IPS-18a (cell line): ENCODE measurements around the gene ACCS.

Experiments used
- H3K27ac ChIP-seq: one replicate; pipeline ENCODE4 v1.5.1; 2013; ENCODE audit warnings: low read length
- H3K27me3 ChIP-seq: one replicate; pipeline ENCODE4 v1.6.1; 2013; ENCODE audit warnings: mild to moderate bottlenecking, low read length; ENCODE audit not compliant: control insufficient read depth, insufficient read depth
- H3K36me3 ChIP-seq: one replicate; pipeline ENCODE4 v1.6.1; 2013; ENCODE audit warnings: low read depth, low read length; ENCODE audit not compliant: control insufficient read depth
- H3K4me1 ChIP-seq: one replicate; pipeline ENCODE4 v1.6.1; 2013; ENCODE audit warnings: low read depth, low read length; ENCODE audit not compliant: control insufficient read depth
- H3K4me3 ChIP-seq: one replicate; pipeline ENCODE4 v1.5.1; 2013; ENCODE audit warnings: low read length
- H3K9ac ChIP-seq: one replicate; pipeline ENCODE4 v1.6.1; 2013; ENCODE audit warnings: mild to moderate bottlenecking, low read length, moderate library complexity
- H3K9me3 ChIP-seq: one replicate; pipeline ENCODE4 v1.6.1; 2013; ENCODE audit warnings: low read depth, low read length; ENCODE audit not compliant: control insufficient read depth

Gene ACCS

DNA sequence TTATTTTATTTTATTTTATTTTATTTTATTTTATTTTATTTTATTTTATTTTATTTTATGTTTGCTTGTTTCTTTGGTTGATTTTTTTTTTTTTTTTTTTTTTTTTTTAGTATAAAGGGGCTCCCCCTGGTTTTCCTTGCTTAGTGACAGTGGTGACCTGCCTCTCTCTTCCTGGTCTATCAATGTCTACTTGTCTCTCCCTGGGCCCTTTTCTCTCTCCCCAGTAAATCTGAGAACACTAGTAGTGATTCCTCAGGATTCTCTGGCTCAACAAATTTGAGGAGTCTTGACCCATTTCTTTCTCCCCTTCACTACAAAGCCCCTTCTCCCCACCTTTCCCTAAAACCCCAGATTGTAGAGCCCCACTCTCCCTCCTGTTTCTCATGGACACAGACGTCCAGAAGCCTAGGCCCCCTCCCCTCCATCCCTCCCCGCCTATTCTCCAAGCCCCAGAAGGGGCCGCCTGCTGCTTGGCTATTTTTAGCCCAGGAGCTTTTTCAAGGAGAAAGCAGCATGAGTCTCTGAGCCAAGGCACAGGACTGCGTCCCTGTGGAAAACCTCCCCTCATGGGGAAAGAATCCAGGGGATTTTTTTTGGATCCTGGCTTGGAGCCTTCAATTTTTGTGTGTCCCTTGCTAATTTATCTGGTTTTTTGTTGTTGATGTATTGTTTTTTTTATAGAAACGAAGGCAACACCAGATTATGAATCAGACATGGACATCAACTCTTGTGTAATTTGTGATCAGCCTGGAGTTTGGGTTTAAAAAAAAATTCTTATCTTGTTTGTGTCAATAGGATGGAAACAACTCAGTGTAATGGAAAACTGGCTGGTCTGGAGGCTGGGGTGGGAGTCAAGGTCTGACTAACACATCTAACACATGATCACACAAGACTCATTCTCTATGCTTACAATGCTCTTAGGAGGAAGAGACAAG is 35.8 kb upstream of the ACCS start:
- H3K9me3 ChIP-seq: no peaks in the 10 kb centered on the region
- no peak overlapping the region for H3K9ac ChIP-seq
- no peaks in the 10 kb centered on the region for H3K36me3 ChIP-seq
- no peaks in the 10 kb centered on the region for H3K27me3 ChIP-seq
- no peak overlapping the region for H3K27ac ChIP-seq
- H3K4me1 ChIP-seq: peaks cover 17% of the 10 kb centered on the region
- H3K4me3 ChIP-seq: peak overlapping the region; percentile 19

DNA sequence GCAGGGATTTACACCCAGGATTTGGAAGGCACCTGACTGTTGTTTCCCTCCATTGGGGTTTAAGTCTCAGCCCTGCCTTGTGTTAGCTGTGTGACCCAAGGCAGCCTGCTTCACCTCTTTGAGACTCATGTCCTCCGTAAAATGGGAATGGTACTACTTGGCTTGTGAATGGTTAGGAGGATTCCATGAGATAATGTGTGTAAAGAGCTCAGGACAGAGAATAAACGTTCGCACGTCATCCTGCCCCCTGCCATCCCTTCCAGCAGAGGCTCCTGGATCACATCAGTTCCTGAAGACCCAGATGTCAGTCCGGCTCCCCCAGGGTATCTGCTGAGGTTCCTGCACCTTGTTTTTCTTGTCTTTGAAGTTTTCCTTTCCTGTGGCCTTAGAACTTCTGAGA is 35.1 kb upstream of the ACCS start:
- H3K4me1 ChIP-seq: peaks cover 17% of the 10 kb centered on the region
- H3K4me3 ChIP-seq: peak overlapping the region; percentile 19
- no peaks in the 10 kb centered on the region for H3K27me3 ChIP-seq
- no peak overlapping the region for H3K9ac ChIP-seq
- H3K27ac ChIP-seq: no peak overlapping the region
- H3K36me3 ChIP-seq: no peaks in the 10 kb centered on the region
- no peaks in the 10 kb centered on the region for H3K9me3 ChIP-seq

GRCh38 chr11:44031549-44031948 is 34.5 kb upstream of the ACCS start:
- H3K9me3 ChIP-seq: no peaks in the 10 kb centered on the region
- peaks cover 17% of the 10 kb centered on the region for H3K4me1 ChIP-seq

GRCh38 chr11:44032299-44033085 is 33.6 kb upstream of the ACCS start:
- H3K9ac ChIP-seq: no peak overlapping the region
- no peak overlapping the region for H3K4me3 ChIP-seq
- no peaks in the 10 kb centered on the region for H3K9me3 ChIP-seq
- H3K27ac ChIP-seq: no peak overlapping the region
- H3K4me1 ChIP-seq: peaks cover 21% of the 10 kb centered on the region
- H3K27me3 ChIP-seq: peaks cover 6% of the 10 kb centered on the region
- no peaks in the 10 kb centered on the region for H3K36me3 ChIP-seq

More at GRCh38 chr11:44031549-44031948, 34.5 kb upstream of the ACCS start:
- Histone ChIP-seq H3K27ac (no peak overlapping the region), H3K9ac (no peak overlapping the region), H3K27me3 (no peaks in the 10 kb centered on the region), H3K4me3 (no peak overlapping the region), H3K36me3 (no peaks in the 10 kb centered on the region)

GRCh38 chr11:44033411-44033850 is 32.6 kb upstream of the ACCS start:
- H3K27me3 ChIP-seq: peaks cover 6% of the 10 kb centered on the region
- H3K4me3 ChIP-seq: no peak overlapping the region
- peaks cover 21% of the 10 kb centered on the region for H3K4me1 ChIP-seq
- H3K9ac ChIP-seq: no peak overlapping the region
- no peaks in the 10 kb centered on the region for H3K9me3 ChIP-seq
- no peaks in the 10 kb centered on the region for H3K36me3 ChIP-seq
- H3K27ac ChIP-seq: no peak overlapping the region

GRCh38 chr11:44033856-44034255 is 32.2 kb upstream of the ACCS start:
- peaks cover 6% of the 10 kb centered on the region for H3K27me3 ChIP-seq
- H3K4me1 ChIP-seq: peaks cover 21% of the 10 kb centered on the region
- H3K4me3 ChIP-seq: no peak overlapping the region
- H3K36me3 ChIP-seq: no peaks in the 10 kb centered on the region
- H3K9me3 ChIP-seq: no peaks in the 10 kb centered on the region
- H3K9ac ChIP-seq: no peak overlapping the region
- no peak overlapping the region for H3K27ac ChIP-seq

- Histone ChIP-seq H3K27me3 (peaks cover 6% of the 10 kb centered on the region), H3K9me3 (no peaks in the 10 kb centered on the region), H3K4me3 (no peak overlapping the region), H3K9ac (no peak overlapping the region), H3K4me1 (peaks cover 21% of the 10 kb centered on the region), H3K27ac (no peak overlapping the region), H3K36me3 (no peaks in the 10 kb centered on the region)
Measured at GRCh38 chr11:44034639-44035038, 31.4 kb upstream of the ACCS start.

- H3K9ac ChIP-seq: no peak overlapping the region
Measured at GRCh38 chr11:44036811-44037657, 29.0 kb upstream of the ACCS start.

GRCh38 chr11:44037658-44037998 is 28.4 kb upstream of the ACCS start:
- H3K27ac ChIP-seq: no peak overlapping the region
- H3K27me3 ChIP-seq: peaks cover 6% of the 10 kb centered on the region
- H3K36me3 ChIP-seq: no peaks in the 10 kb centered on the region
- H3K4me1 ChIP-seq: peaks cover 4% of the 10 kb centered on the region
- no peak overlapping the region for H3K9ac ChIP-seq
- no peak overlapping the region for H3K4me3 ChIP-seq
- no peaks in the 10 kb centered on the region for H3K9me3 ChIP-seq

More at GRCh38 chr11:44036811-44037657, 29.0 kb upstream of the ACCS start:
- H3K4me1 ChIP-seq: peaks cover 4% of the 10 kb centered on the region
- peaks cover 6% of the 10 kb centered on the region for H3K27me3 ChIP-seq
- no peaks in the 10 kb centered on the region for H3K36me3 ChIP-seq
- H3K27ac ChIP-seq: no peak overlapping the region
- no peak overlapping the region for H3K4me3 ChIP-seq
- H3K9me3 ChIP-seq: no peaks in the 10 kb centered on the region

GRCh38 chr11:44043157-44043556 is 22.9 kb upstream of the ACCS start:
- no peak overlapping the region for H3K9ac ChIP-seq
- H3K9me3 ChIP-seq: no peaks in the 10 kb centered on the region
- H3K4me1 ChIP-seq: no peaks in the 10 kb centered on the region
- no peak overlapping the region for H3K27ac ChIP-seq
- H3K27me3 ChIP-seq: no peaks in the 10 kb centered on the region
- H3K36me3 ChIP-seq: no peaks in the 10 kb centered on the region
- H3K4me3 ChIP-seq: no peak overlapping the region

DNA sequence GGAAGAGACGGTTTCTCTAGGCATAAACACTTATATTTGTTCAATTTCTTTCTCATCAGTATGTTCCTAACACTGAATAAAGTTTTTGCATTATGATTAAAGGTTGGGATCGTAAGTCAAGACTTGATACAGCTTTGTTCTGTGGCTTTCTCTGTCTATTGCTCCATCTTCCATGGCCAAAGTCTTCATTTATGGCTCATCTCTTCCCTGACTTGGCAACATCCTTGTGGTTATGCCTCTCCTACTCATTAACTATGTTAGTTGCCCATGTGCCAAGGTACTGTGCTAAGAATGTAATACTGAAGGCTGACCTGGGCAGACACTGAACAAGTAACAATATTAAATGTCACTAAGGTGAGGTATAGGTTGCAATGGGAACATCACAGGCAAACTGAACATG is 19.9 kb upstream of the ACCS start:
- no peaks in the 10 kb centered on the region for H3K27me3 ChIP-seq
- H3K36me3 ChIP-seq: no peaks in the 10 kb centered on the region
- H3K9me3 ChIP-seq: no peaks in the 10 kb centered on the region
- no peak overlapping the region for H3K4me3 ChIP-seq
- H3K9ac ChIP-seq: no peak overlapping the region
- no peak overlapping the region for H3K27ac ChIP-seq
- no peaks in the 10 kb centered on the region for H3K4me1 ChIP-seq
